GM11168 (cell line): ENCODE results near the gene CHD9NB.
"Not testable (repeated sequence)": the region's sequence is repeated elsewhere in the genome, so short reads cannot be mapped to it uniquely, and the experiment has no call there.

Experiments
- in situ Hi-C: fragments of 300-500 bp; cut with MboI; formaldehyde crosslinking; loops from one replicate; pipeline ENCODE4 v1.12.0; 2022; ENCODE audit warnings: low sequenced_read_pairs; ENCODE audit not compliant: unreplicated experiment

CHD9NB gene

GRCh38 chr16:53059672-53060071 lies 7.0 kb upstream of the CHD9NB start:
- in situ Hi-C loops, result loop anchor here (5.0 kb wide), 2 partner anchors 48 to 98 kb away; no protein-coding TSS in a partner anchor

- in situ Hi-C loops, result loop anchor here (5.0 kb wide), 1 partner anchor 98 kb away; no protein-coding TSS in a partner anchor
Observed at GRCh38 chr16:53058882-53059281, 6.2 kb upstream of the CHD9NB start.

- in situ Hi-C loops, result loop anchor here (5.0 kb wide), 1 partner anchor 99 kb away; no protein-coding TSS in a partner anchor
Observed at GRCh38 chr16:53058441-53058840, 5.7 kb upstream of the CHD9NB start.

- in situ Hi-C loops, result loop anchor here (5.0 kb wide), 1 partner anchor 100 kb away; no protein-coding TSS in a partner anchor
Observed at GRCh38 chr16:53057658-53058057, 5.0 kb upstream of the CHD9NB start.

GRCh38 chr16:53056392-53056881 lies 3.7 kb upstream of the CHD9NB start:
- in situ Hi-C loops, result loop anchor here (5.0 kb wide), 1 partner anchor 101 kb away; no protein-coding TSS in a partner anchor

- in situ Hi-C loops, result loop anchor here (5.0 kb wide), 1 partner anchor 102 kb away; no protein-coding TSS in a partner anchor
Observed at GRCh38 chr16:53055541-53056391, 3.1 kb upstream of the CHD9NB start.

- in situ Hi-C loops, result loop anchor here (5.0 kb wide), 1 partner anchor 102 kb away; no protein-coding TSS in a partner anchor
Observed at GRCh38 chr16:53054670-53055485, 2.2 kb upstream of the CHD9NB start, which contains the start of gene CHD9. Gene CHD9 (plus strand): TSS chr16:53054991. CDS start chr16:53156090, 101,099 bp downstream.

- in situ Hi-C loops, result no loop called here
Observed at GRCh38 chr16:53053967-53054669, 1.4 kb upstream of the CHD9NB start.

GRCh38 chr16:53051255-53051654 lies 1.4 kb downstream of the CHD9NB start:
- in situ Hi-C loops, result not testable (repeated sequence)

GRCh38 chr16:53048139-53048915 lies 4.4 kb downstream of the CHD9NB start:
- in situ Hi-C loops, result no loop called here

- in situ Hi-C loops, result not testable (repeated sequence)
Observed at GRCh38 chr16:53047515-53047914, 5.2 kb downstream of the CHD9NB start.

- in situ Hi-C loops, result no loop called here
Observed at GRCh38 chr16:53045341-53046220, 7.1 kb downstream of the CHD9NB start.

GRCh38 chr16:53043986-53044601 lies 8.6 kb downstream of the CHD9NB start:
- in situ Hi-C loops, result no loop called here

- in situ Hi-C loops, result no loop called here
Observed at GRCh38 chr16:53043428-53043831, 9.3 kb downstream of the CHD9NB start.

GRCh38 chr16:53042235-53042701 lies 10.4 kb downstream of the CHD9NB start:
- in situ Hi-C loops, result no loop called here

- in situ Hi-C loops, result no loop called here
Observed at GRCh38 chr16:53041320-53042051, 11.2 kb downstream of the CHD9NB start.

- in situ Hi-C loops, result no loop called here
Observed at GRCh38 chr16:53040788-53041187, 11.9 kb downstream of the CHD9NB start.
